SH-SY5Y (cell line): ENCODE measurements around the gene EDN2.
A peak's percentile ranks its signal among the peaks of the same experiment; 100 is the strongest.

Source experiments
- GATA2 ChIP-seq: IDR thresholded peaks from 2 replicates; pipeline ENCODE4 v1.6.1; 2011; ENCODE audit warnings: mild to moderate bottlenecking, low read depth, low read length
- GATA3 ChIP-seq: IDR thresholded peaks from 2 replicates; pipeline ENCODE4 v1.6.1; 2011; ENCODE audit warnings: low read depth, mild to moderate bottlenecking, low read length, moderate library complexity

DNA sequence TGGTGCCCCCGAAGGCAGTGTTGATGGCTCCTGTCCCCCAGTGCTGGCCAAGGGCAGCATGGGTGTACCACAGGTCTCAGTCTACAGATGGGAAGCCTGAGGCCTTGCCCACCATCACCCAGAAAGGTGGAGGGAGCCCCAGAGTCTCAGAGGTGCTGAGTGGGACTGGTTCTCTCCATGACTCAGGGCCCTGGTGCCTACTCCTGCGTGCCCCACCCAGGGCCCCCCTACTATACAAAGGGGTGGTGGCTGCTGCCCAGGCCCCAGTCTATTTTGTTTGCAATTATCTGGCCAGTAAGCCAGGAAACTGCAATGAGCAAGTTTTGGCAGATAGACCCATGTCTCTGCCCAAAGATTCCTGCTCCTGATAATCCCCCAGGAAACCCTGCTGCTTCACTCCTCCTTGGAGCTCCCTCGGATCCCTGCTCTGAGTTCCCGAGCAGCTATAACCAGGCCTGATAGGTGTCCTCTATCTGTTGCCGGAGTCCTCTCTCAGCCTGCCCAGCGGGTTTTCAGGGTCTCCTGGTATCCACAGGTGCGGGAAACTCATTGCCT, 41.7 kb downstream of the EDN2 start:
- peak; percentile 99 for TF ChIP-seq GATA2
- TF ChIP-seq GATA3 = peak; percentile 88
